Keratinocyte (primary cell): ENCODE measurements around the gene IL17RC.

Experiments used
- CTCF ChIP-seq, 3 experiments: IDR thresholded peaks in 1 of 3; conservative IDR thresholded peaks in 1 of 3; optimal IDR thresholded peaks in 1 of 3; 2 replicates in 2 of 3; 3 replicates in 1 of 3; pipeline versions ENCODE3 to v1.5.1; 2011; ENCODE audit warnings: low read length in 3 of 3, mild to moderate bottlenecking in 3 of 3, moderate library complexity in 2 of 3, control low read depth in 1 of 3, inconsistent platforms in 1 of 3; ENCODE audit not compliant: insufficient read depth in 2 of 3; ENCODE audit errors: extremely low read depth in 1 of 3
- EZH2 ChIP-seq: IDR thresholded peaks from one replicate; pipeline ENCODE4 v1.6.1; 2012; ENCODE audit warnings: inconsistent platforms, mild to moderate bottlenecking, low read length, moderate library complexity

DNA sequence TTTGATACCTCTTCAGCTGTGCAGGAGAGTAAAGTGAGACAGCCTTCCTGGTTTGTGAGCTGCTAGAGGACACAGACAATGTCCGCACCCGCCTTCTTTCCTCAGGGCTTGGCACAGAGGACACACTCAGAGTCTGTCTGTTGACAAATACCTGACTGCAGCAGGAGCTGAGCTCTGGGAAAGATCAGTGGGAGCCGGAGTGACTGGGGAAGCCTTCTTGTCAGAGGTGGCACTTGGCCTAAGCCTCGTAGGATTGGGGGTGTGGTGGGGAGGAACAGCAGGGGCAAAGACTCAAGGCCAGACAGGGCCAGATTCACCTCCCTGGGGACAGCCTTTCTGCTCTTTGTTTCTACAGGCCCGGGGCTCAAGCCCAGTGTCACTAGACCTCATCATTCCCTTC is 3.3 kb upstream of the IL17RC start:
- TF ChIP-seq CTCF (optimal IDR thresholded peaks at IDR 0.05 in 1 of 3, IDR thresholded peaks at IDR 0.05 in 1 of 3, conservative IDR thresholded peaks at IDR 0.05 in 1 of 3; ENCODE audit: extremely low read depth in 1 of 3, insufficient read depth in 2 of 3, low read length in 3 of 3), result no peak
- no peak for TF ChIP-seq EZH2
